ENCODE results near the gene MALT1. TPM values are rescaled to one million over a fixed set of nuclear protein-coding genes. Genes with fewer than 3 reads are reported as not detected.
"Not testable (repeated sequence)": the region's sequence is repeated elsewhere in the genome, so short reads cannot be mapped to it uniquely, and the experiment has no call there.

Gene MALT1
- total and polyA plus RNA-seq, 8 donors, result 3.2 to 12.9 (median 7.1) TPM

- H3K27ac ChIP-seq, result no peak overlapping the region
- no peak for FAIRE-seq
- no peaks in the 10 kb centered on the region for H3K9me3 ChIP-seq
- no peak for TF ChIP-seq CTCF (IDR thresholded peaks at IDR 0.05)
- DNase-seq, result no peak
- ATAC-seq, result no peak
- H3K36me3 ChIP-seq, result no peaks in the 10 kb centered on the region
- no peak overlapping the region for H3K4me3 ChIP-seq
- H3K4me1 ChIP-seq, result no peaks in the 10 kb centered on the region
- no peaks in the 10 kb centered on the region for H3K27me3 ChIP-seq
- intact Hi-C loops (cut with DNase I), result no loop called here
- WGBS, 2 donors, result 65 to 83% methylated on average over 5 of the region's 5 CpGs
Observed at GRCh38 chr18:58645398-58645797, 25.9 kb upstream of the MALT1 start.

GRCh38 chr18:58646334-58646862 is 24.9 kb upstream of the MALT1 start:
- Histone ChIP-seq H3K27me3 (no peaks in the 10 kb centered on the region), H3K9me3 (no peaks in the 10 kb centered on the region), H3K27ac (no peak overlapping the region), H3K4me1 (no peaks in the 10 kb centered on the region), H3K4me3 (no peak overlapping the region), H3K36me3 (no peaks in the 10 kb centered on the region)
- TF ChIP-seq CTCF (IDR thresholded peaks at IDR 0.05), result no peak
- DNase-seq (no peak), ATAC-seq (no peak), FAIRE-seq (no peak)
- intact Hi-C loops (cut with DNase I), result no loop called here
- 65 to 81% methylated on average over 4 of the region's 4 CpGs for WGBS, 2 donors

- FAIRE-seq (no peak), ATAC-seq (peak in 1 of 4 donors; percentile 58), DNase-seq (no peak)
- no peak for TF ChIP-seq CTCF (IDR thresholded peaks at IDR 0.05)
- no peaks in the 10 kb centered on the region for H3K27me3 ChIP-seq
- no peaks in the 10 kb centered on the region for H3K36me3 ChIP-seq
- no peaks in the 10 kb centered on the region for H3K9me3 ChIP-seq
- H3K4me3 ChIP-seq, result no peak overlapping the region
- WGBS, 2 donors, result 91 to 92% methylated on average over 1 of the region's 1 CpG
- intact Hi-C loops (cut with DNase I), result no loop called here
- H3K27ac ChIP-seq, result no peak overlapping the region
- H3K4me1 ChIP-seq, result no peaks in the 10 kb centered on the region
Observed at GRCh38 chr18:58649966-58650816, 21.1 kb upstream of the MALT1 start.

GRCh38 chr18:58650830-58651229 is 20.4 kb upstream of the MALT1 start:
- DNase-seq; intact Hi-C loops (cut with DNase I); H3K4me1 ChIP-seq; H3K4me3 ChIP-seq; H3K27me3 ChIP-seq; FAIRE-seq; H3K27ac ChIP-seq; H3K9me3 ChIP-seq; H3K36me3 ChIP-seq; ATAC-seq: not testable (repeated sequence)
- WGBS, 2 donors, result 82 to 84% methylated on average over 10 of the region's 10 CpGs

- intact Hi-C loops (cut with DNase I); H3K27me3 ChIP-seq; H3K27ac ChIP-seq; ATAC-seq; DNase-seq; H3K36me3 ChIP-seq; FAIRE-seq; H3K4me3 ChIP-seq; H3K9me3 ChIP-seq; H3K4me1 ChIP-seq: not testable (repeated sequence)
- WGBS, 2 donors, result 65 to 67% methylated on average over 7 of the region's 7 CpGs
Observed at GRCh38 chr18:58653144-58653722, 18.0 kb upstream of the MALT1 start.
